ENCODE results near the gene PTGIS. TPM values are rescaled to one million over a fixed set of nuclear protein-coding genes. Genes with fewer than 3 reads are reported as not detected.

PTGIS gene
- total RNA-seq, 2 experiments from 2014 or later = 1.5 to 1.6 TPM

- H3K9me3 Mint-ChIP-seq = peaks cover 4% of the 10 kb centered on the region
- ATAC-seq (no peak), DNase-seq (no peak)
- no peak overlapping the region for H3K27ac Mint-ChIP-seq
- peaks cover 18% of the 10 kb centered on the region for H3K36me3 Mint-ChIP-seq (ENCODE audit: low read depth)
- H3K27me3 Mint-ChIP-seq = peaks cover 3% of the 10 kb centered on the region
- CTCF ChIA-PET = interaction anchor here (0.6 to 10.5 kb wide), 6 partner anchors 8 to 245 kb away, joined by 3 to 438 read pairs (median 3); no protein-coding TSS in a partner anchor
- no peak for TF ChIP-seq CTCF (IDR thresholded peaks at IDR 0.05)
- no peak overlapping the region for H3K4me3 Mint-ChIP-seq
- intact Hi-C loops (cut with micrococcal nuclease) = loop anchor here (10.0 kb wide), 1 partner anchor 267 kb away; no protein-coding TSS in a partner anchor
- peaks cover 27% of the 10 kb centered on the region for H3K4me1 Mint-ChIP-seq (ENCODE audit: low read depth)
- POLR2A ChIA-PET = interaction anchor here (0.7 to 1.1 kb wide), 3 partner anchors 22 to 393 kb away, joined by 3 to 5 read pairs (median 3); no protein-coding TSS in a partner anchor
Measured at GRCh38 chr20:49601153-49601924, 33.4 kb upstream of the PTGIS start.

- ATAC-seq (no peak), DNase-seq (no peak)
- Mint-ChIP-seq H3K36me3 (ENCODE audit: low read depth) (peaks cover 29% of the 10 kb centered on the region), H3K9me3 (peaks cover 4% of the 10 kb centered on the region), H3K4me1 (ENCODE audit: low read depth) (peaks cover 43% of the 10 kb centered on the region), H3K4me3 (no peak overlapping the region), H3K27me3 (no peaks in the 10 kb centered on the region), H3K27ac (no peak overlapping the region)
- no peak for TF ChIP-seq CTCF (IDR thresholded peaks at IDR 0.05)
- ChIA-PET POLR2A (no interaction called here), CTCF (interaction anchor here (1.1 to 1.3 kb wide), 3 partner anchors 9 to 58 kb away, joined by 3 to 4 read pairs (median 3); no protein-coding TSS in a partner anchor)
- intact Hi-C loops (cut with micrococcal nuclease) = loop anchor here (10.0 kb wide), 1 partner anchor 265 kb away; no protein-coding TSS in a partner anchor
Measured at GRCh38 chr20:49599746-49600113, 31.8 kb upstream of the PTGIS start.

- TF ChIP-seq CTCF (IDR thresholded peaks at IDR 0.05) = no peak
- H3K27ac Mint-ChIP-seq = peak overlapping the region; percentile 90
- H3K27me3 Mint-ChIP-seq = no peaks in the 10 kb centered on the region
- no peak overlapping the region for H3K4me3 Mint-ChIP-seq
- peaks cover 4% of the 10 kb centered on the region for H3K9me3 Mint-ChIP-seq
- intact Hi-C loops (cut with micrococcal nuclease) = no loop called here
- ATAC-seq = no peak
- CTCF ChIA-PET = interaction anchor here (0.7 to 6.8 kb wide), 3 partner anchors 12 to 63 kb away, joined by 3 to 55 read pairs (median 41); no protein-coding TSS in a partner anchor
- H3K4me1 Mint-ChIP-seq (ENCODE audit: low read depth) = peaks cover 55% of the 10 kb centered on the region
- peaks cover 34% of the 10 kb centered on the region for H3K36me3 Mint-ChIP-seq (ENCODE audit: low read depth)
- POLR2A ChIA-PET = interaction anchor here (0.9 to 2.7 kb wide), 2 partner anchors 10 to 55 kb away, joined by 5 to 10 read pairs; no protein-coding TSS in a partner anchor
- no peak for DNase-seq
Measured at GRCh38 chr20:49597825-49598395, 30.0 kb upstream of the PTGIS start.

GRCh38 chr20:49595811-49596561 is 28.0 kb upstream of the PTGIS start:
- DNase-seq (peak; percentile 96), ATAC-seq (peak; percentile 57)
- ChIA-PET POLR2A (interaction anchor here (0.6 to 4.0 kb wide), 17 partner anchors 11 to 342 kb away, joined by 3 to 31 read pairs (median 4); no protein-coding TSS in a partner anchor), CTCF (interaction anchor here (0.9 to 6.8 kb wide), 4 partner anchors 14 to 59 kb away, joined by 3 to 55 read pairs (median 30); no protein-coding TSS in a partner anchor)
- peaks cover 70% of the 10 kb centered on the region for H3K4me1 Mint-ChIP-seq (ENCODE audit: low read depth)
- peak overlapping the region; percentile 96 for H3K27ac Mint-ChIP-seq
- H3K9me3 Mint-ChIP-seq = peaks cover 4% of the 10 kb centered on the region
- intact Hi-C loops (cut with micrococcal nuclease) = no loop called here
- H3K27me3 Mint-ChIP-seq = no peaks in the 10 kb centered on the region
- H3K4me3 Mint-ChIP-seq = peak overlapping the region; percentile 85
- peaks cover 30% of the 10 kb centered on the region for H3K36me3 Mint-ChIP-seq (ENCODE audit: low read depth)
- TF ChIP-seq CTCF (IDR thresholded peaks at IDR 0.05) = no peak

Data from activated CD8-positive, alpha-beta T cell treated with anti-CD3 and anti-CD28 coated beads for 36 hours (primary cell).